Sigmoid colon (tissue), 4 donors: ENCODE data around the gene GABBR2.

Source experiments
- CTCF ChIP-seq, 4 experiments: fragments of 450-650 bp in 3 of 4; fragments of 200-600 bp in 1 of 4; IDR thresholded peaks; one replicate each; pipeline ENCODE4 v1.5.1; 2016 to 2019; ENCODE audit warnings: antibody characterized with exemption in 4 of 4, mild to moderate bottlenecking in 3 of 4, moderate library complexity in 2 of 4
- EP300 ChIP-seq, 4 donors: sonication (generic); formaldehyde crosslinking; IDR thresholded peaks; one replicate each; pipeline ENCODE4 v1.6.1; 2017; ENCODE audit warnings: antibody characterized with exemption in 4 of 4
- POLR2A ChIP-seq, 2 donors: fragments of 450-650 bp; IDR thresholded peaks; one replicate each; pipeline ENCODE4 v1.6.1; 2016; ENCODE audit warnings: antibody characterized with exemption in 2 of 2, mild to moderate bottlenecking in 2 of 2, moderate library complexity in 2 of 2

- TF ChIP-seq CTCF (IDR thresholded peaks at IDR 0.05) (no peak), POLR2A (IDR thresholded peaks at IDR 0.05) (no peak), EP300 (IDR thresholded peaks at IDR 0.05) (no peak)
Measured at GRCh38 chr9:98593354-98594253, 115.1 kb downstream of the GABBR2 start.
